HCT116 (cell line): ENCODE data around the gene MYOM1.

Source experiments
- EZH2phosphoT487 ChIP-seq: fragments of 200-600 bp; IDR thresholded peaks from 2 replicates; pipeline ENCODE4 v1.6.1; 2018; ENCODE audit warnings: antibody characterized with exemption, borderline replicate concordance
- POLR2A ChIP-seq: IDR thresholded peaks from 2 replicates; pipeline ENCODE4 v1.7.0; 2011; ENCODE audit warnings: borderline replicate concordance; ENCODE audit not compliant: insufficient read depth, insufficient read length; ENCODE audit errors: extremely low read depth
- TF ChIP-seq, protein P1 (sequence below), 3 experiments: fragments of 200-600 bp in 1 of 3; sonication (generic) in 1 of 3; IDR thresholded peaks in 2 of 3; conservative IDR thresholded peaks in 1 of 3; 2 replicates each; pipeline ENCODE4 v1.5.1; 2012 to 2017; ENCODE audit warnings: low read depth in 2 of 3, low read length in 2 of 3, antibody characterized with exemption in 1 of 3, borderline replicate concordance in 1 of 3, control low read depth in 1 of 3, mild to moderate bottlenecking in 1 of 3, mixed read lengths in 1 of 3, mixed run types in 1 of 3, moderate library complexity in 1 of 3; ENCODE audit not compliant: insufficient read depth in 1 of 3

DNA sequence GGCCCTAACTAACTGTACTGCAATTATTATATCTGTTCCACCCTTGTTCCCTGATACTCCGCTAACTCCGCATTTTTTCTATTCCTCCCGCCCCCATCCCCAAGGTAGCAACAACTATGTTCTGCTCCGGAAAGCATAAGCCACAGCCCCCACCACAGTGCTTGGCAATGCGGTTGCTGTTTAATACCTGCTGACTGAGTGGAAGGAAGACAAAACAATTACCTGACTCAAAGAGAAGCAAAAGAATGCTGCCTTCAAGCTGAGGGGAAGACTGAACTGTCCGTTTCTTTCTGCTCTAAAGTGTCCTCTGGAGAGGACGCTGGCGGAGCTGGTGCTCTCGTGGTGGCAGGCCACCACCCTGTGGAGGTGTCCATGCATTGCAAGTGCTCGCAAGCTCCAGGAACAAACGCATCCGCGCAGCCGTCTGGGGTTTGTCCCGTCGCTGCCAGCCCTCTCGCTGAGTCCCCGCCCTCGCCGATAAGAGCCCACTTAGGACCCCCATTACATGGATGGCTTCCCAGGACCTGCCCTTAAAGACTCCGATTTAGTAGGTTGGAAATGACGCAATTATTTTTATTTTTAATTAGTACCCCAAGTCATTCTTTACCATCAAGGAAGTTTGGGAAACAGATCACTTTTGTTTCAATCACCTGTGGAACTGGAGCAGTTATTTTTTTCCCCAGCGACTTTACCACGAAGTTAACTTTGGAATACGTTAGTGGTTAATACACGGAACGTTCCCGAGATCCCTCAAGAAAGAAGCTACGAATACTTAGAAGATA is 26.3 kb upstream of the MYOM1 start:
- TF ChIP-seq POLR2A: no peak
- TF ChIP-seq EZH2phosphoT487: no peak
- TF ChIP-seq, protein P1, sequence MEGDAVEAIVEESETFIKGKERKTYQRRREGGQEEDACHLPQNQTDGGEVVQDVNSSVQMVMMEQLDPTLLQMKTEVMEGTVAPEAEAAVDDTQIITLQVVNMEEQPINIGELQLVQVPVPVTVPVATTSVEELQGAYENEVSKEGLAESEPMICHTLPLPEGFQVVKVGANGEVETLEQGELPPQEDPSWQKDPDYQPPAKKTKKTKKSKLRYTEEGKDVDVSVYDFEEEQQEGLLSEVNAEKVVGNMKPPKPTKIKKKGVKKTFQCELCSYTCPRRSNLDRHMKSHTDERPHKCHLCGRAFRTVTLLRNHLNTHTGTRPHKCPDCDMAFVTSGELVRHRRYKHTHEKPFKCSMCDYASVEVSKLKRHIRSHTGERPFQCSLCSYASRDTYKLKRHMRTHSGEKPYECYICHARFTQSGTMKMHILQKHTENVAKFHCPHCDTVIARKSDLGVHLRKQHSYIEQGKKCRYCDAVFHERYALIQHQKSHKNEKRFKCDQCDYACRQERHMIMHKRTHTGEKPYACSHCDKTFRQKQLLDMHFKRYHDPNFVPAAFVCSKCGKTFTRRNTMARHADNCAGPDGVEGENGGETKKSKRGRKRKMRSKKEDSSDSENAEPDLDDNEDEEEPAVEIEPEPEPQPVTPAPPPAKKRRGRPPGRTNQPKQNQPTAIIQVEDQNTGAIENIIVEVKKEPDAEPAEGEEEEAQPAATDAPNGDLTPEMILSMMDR (IDR thresholded peaks at IDR 0.05 in 2 of 3, conservative IDR thresholded peaks at IDR 0.05 in 1 of 3; ENCODE audit: borderline replicate concordance in 1 of 3, insufficient read depth in 1 of 3, low read depth in 2 of 3, low read length in 2 of 3): peak in 2 of 3 experiments; percentile 87 to 90; a peak in 4 of 6 replicates
